BE2C (cell line): ENCODE measurements around the gene MRPL53.

Source experiments
- DNase-seq: peaks from one replicate; pipeline ENCODE4 v3.0.0-alpha.2; 2020
- H3K27me3 ChIP-seq: fragments of 250-450 bp; sonication (Bioruptor Pico); 2 replicates; pipeline ENCODE4 v1.5.1; 2020; ENCODE audit warnings: mild to moderate bottlenecking
- H3K36me3 ChIP-seq: fragments of 250-450 bp; sonication (Bioruptor Pico); 2 replicates; pipeline ENCODE4 v1.5.1; 2020; ENCODE audit warnings: mild to moderate bottlenecking
- H3K4me1 ChIP-seq: fragments of 250-450 bp; sonication (Bioruptor Pico); 2 replicates; pipeline ENCODE4 v1.5.1; 2020
- H3K4me3 ChIP-seq: 2 replicates; pipeline ENCODE4 v1.5.1; 2011; ENCODE audit warnings: low read depth, low read length
- H3K9me3 ChIP-seq: fragments of 250-450 bp; sonication (Bioruptor Pico); 2 replicates; pipeline ENCODE4 v1.5.1; 2020
- CTCF ChIP-seq: IDR thresholded peaks from 2 replicates; pipeline ENCODE4 v1.5.1; 2012; ENCODE audit warnings: mild to moderate bottlenecking, low read depth, low read length

Gene MRPL53

DNA sequence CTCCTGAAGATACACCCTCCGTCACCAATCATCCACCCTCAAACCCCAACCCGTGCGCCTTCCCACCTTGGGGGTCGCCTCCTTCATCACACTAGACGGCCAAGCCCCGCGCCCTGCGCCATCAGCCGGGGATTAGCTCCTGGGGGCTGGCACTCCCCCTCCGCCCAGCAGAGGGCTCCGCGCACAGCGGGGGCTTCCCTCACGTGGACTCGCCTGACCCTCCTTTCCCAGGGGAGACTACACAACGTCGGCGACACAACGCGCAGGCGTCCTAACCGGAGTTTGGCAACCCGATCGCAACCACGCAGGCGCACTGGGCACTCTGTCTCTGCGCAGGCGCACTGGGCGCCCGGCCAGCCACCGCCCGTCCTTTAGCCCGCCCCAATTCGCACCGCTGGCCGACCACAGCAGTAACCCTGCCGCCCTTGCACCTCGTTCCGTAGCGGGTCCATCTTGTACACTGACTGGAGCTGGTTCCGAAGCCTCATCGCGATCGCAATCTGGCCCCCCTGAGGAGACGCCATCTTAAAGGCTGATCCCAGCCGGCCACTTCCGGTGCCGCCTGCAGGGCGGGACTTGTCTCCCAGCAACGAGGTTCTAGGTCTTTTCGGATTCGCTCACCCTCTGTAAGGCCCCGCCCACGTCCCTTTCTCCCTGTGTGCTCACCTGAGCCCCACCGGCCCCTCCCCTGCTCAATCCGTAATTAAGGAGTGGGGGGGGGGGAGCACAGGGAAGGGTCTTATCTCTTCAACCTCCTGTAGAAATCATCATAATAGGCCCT, 34.9 kb upstream of the MRPL53 start, which contains the start of gene PCGF1:
PCGF1 (minus strand) TSS at position 551 of the 781 bp plus-strand sequence; CDS start at position 524, 27 bp downstream.
- peak; percentile 61 for TF ChIP-seq CTCF
- DNase-seq, result peak; percentile 95

DNA sequence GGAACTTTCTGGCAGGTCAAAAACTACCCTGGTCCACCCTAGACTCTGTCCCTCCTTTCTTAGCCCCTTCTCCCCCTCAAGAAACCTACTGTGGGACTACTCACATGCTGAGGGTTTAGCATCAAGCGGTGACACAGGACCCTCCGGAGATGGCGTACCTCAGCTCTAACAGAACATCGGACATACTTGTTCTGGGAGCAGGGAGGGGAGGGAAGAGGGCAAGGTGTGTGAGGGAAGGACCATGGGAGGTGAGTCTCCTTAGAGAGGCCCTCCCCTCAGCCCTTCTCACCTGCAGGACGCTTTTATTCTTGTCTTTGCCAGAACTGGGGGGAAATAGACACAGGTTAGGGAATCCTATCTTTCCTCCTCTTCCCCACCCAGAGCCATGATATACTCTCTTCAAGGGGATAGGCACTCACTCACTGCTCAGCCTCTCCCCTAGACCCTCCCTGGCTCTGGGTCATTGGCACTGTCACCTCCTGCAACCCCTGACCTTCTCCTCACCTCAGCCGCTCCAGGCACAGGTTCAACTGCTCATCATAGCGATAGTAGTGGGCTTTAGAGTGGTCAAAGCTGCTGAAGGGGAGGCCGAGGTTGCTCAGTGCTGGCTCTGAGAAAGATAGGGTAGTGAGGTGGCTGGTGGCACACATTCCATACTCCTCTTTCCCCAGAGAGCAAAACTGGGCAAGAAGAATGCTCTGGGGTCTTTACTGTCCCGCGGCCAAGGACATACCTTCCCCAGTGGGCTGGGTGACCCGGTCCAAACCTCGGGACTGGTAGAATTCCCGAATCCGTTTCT, 33.2 kb upstream of the MRPL53 start:
- H3K27me3 ChIP-seq, result no peaks in the 10 kb centered on the region

More for the DNA sequence above, 34.9 kb upstream of the MRPL53 start, which contains the start of gene PCGF1:
- peaks cover 6% of the 10 kb centered on the region for H3K4me1 ChIP-seq
- H3K27me3 ChIP-seq, result no peaks in the 10 kb centered on the region
- no peaks in the 10 kb centered on the region for H3K9me3 ChIP-seq
- peaks cover 26% of the 10 kb centered on the region for H3K36me3 ChIP-seq
- peak within 1 kb of the TSS; percentile 75 for H3K4me3 ChIP-seq

GRCh38 chr2:74504591-74504990, 32.1 kb upstream of the MRPL53 start:
- Histone ChIP-seq H3K27me3 (no peaks in the 10 kb centered on the region), H3K4me3 (no peak overlapping the region), H3K4me1 (peaks cover 11% of the 10 kb centered on the region)

More for the DNA sequence above, 33.2 kb upstream of the MRPL53 start:
- no peak for DNase-seq
- Histone ChIP-seq H3K9me3 (no peaks in the 10 kb centered on the region), H3K4me3 (peak overlapping the region; percentile 75), H3K36me3 (peaks cover 26% of the 10 kb centered on the region), H3K4me1 (peaks cover 9% of the 10 kb centered on the region)
- TF ChIP-seq CTCF, result no peak

DNA sequence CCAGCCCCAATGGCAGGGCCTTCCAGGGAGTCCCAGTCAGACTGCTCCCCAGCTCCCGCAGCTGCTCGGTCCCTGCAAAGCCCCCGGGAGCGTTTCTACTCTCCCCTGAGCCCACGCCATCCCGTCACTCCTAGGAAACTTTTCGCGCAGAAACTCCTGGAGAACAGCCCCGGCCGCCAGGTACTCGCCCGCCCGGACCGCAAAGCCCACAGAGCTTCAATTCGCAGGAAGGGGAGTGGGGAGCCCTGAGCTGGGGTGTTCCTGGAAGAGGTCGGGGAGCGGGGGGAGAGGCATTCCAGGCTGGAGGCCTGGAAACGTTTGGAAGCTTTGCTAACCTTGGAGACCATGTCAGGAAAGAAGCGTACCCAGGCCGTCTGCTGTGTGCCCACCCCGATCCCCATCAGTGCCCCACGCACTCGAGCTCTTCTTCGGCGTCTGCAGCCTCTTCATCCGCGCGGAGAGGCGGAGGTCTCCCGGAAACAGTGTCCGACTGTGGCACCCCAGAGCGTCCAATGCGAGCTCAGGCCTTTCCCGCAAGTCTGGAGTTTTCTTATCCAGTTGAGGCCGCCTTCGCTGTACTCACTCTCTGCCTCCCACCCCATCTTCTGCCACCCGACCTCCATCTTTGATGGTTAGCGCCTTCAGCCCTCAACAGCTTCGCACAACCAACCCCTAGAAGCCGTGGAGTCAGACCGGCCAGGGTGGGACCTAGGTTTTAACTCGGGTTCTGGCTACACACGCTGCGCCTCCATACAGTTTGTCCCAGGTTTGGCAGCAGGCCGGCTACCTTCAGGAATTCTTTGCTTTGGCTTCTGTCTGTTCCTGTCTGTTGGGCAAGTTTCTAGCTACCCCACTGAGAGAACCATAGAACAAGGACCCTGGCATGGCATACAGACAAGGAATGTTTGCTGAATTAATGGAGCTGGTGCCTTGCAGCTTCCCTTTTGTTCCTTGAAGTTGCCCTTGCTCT, 31.3 kb upstream of the MRPL53 start:
- DNase-seq, result no peak
- Histone ChIP-seq H3K9me3 (no peaks in the 10 kb centered on the region), H3K4me1 (peaks cover 10% of the 10 kb centered on the region), H3K27me3 (no peaks in the 10 kb centered on the region), H3K36me3 (peaks cover 26% of the 10 kb centered on the region), H3K4me3 (no peak overlapping the region)
- TF ChIP-seq CTCF, result no peak

More at GRCh38 chr2:74504591-74504990, 32.1 kb upstream of the MRPL53 start:
- Histone ChIP-seq H3K9me3 (no peaks in the 10 kb centered on the region), H3K36me3 (peaks cover 26% of the 10 kb centered on the region)
- DNase-seq, result no peak
- no peak for TF ChIP-seq CTCF

GRCh38 chr2:74502720-74503505, 30.4 kb upstream of the MRPL53 start:
- Histone ChIP-seq H3K4me1 (peaks cover 5% of the 10 kb centered on the region; the same call in 1 of the 2 replicates), H3K36me3 (peaks cover 26% of the 10 kb centered on the region), H3K27me3 (no peaks in the 10 kb centered on the region), H3K4me3 (no peak overlapping the region), H3K9me3 (no peaks in the 10 kb centered on the region)
- TF ChIP-seq CTCF, result no peak
- no peak for DNase-seq
